Neural cell (in vitro differentiated cells): ENCODE measurements around the gene RBM20. TPM values are rescaled to one million over a fixed set of nuclear protein-coding genes. Genes with fewer than 3 reads are reported as not detected.
"Not testable (repeated sequence)": the region's sequence is repeated elsewhere in the genome, so short reads cannot be mapped to it uniquely, and the experiment has no call there.

Experiments used
- H2AFZ ChIP-seq: fragments of 200-600, 300-800 bp; sonication (generic), shearing (Covaris generic); 2 replicates; pipeline ENCODE4 v1.6.0; 2014; ENCODE audit warnings: low read depth, mild to moderate bottlenecking, antibody characterized with exemption, low read length, moderate library complexity
- H3F3A ChIP-seq: fragments of 200-600 bp; shearing (Covaris generic); 2 replicates; pipeline ENCODE4 v1.6.1; 2016; ENCODE audit warnings: mild to moderate bottlenecking, moderate library complexity, mixed read lengths, antibody characterized with exemption, low read length; ENCODE audit not compliant: insufficient read depth, poor library complexity, severe bottlenecking
- H3K27ac ChIP-seq: fragments of 200-600, 300-800 bp; sonication (generic), shearing (Covaris generic); 2 replicates; pipeline ENCODE4 v1.5.1; 2014; ENCODE audit warnings: mild to moderate bottlenecking, low read length, moderate library complexity
- H3K27me3 ChIP-seq: fragments of 300-800, 200-600 bp; sonication (generic), shearing (Covaris generic); 2 replicates; pipeline ENCODE4 v1.6.0; 2014; ENCODE audit warnings: mild to moderate bottlenecking, low read depth, low read length, moderate library complexity; ENCODE audit not compliant: insufficient read depth
- H3K36me3 ChIP-seq: fragments of 300-800, 200-600 bp; sonication (generic), shearing (Covaris generic); 2 replicates; pipeline ENCODE4 v1.5.1; 2014; ENCODE audit warnings: mild to moderate bottlenecking, antibody characterized with exemption, low read length, moderate library complexity; ENCODE audit not compliant: insufficient read depth
- H3K4me2 ChIP-seq: fragments of 300-800, 200-600 bp; sonication (generic), shearing (Covaris generic); 2 replicates; pipeline ENCODE4 v1.6.0; 2014; ENCODE audit warnings: mild to moderate bottlenecking, low read length
- H3K4me3 ChIP-seq: fragments of 300-800, 200-600 bp; sonication (generic), shearing (Covaris generic); 2 replicates; pipeline ENCODE4 v1.5.1; 2014; ENCODE audit warnings: mild to moderate bottlenecking, low read length, moderate library complexity
- H3K79me2 ChIP-seq: fragments of 200-600 bp; shearing (Covaris generic); replicated peaks from 2 replicates; pipeline ENCODE4 v1.6.0; 2014; ENCODE audit warnings: mild to moderate bottlenecking, low read length, moderate library complexity; ENCODE audit not compliant: insufficient read depth
- H3K9ac ChIP-seq: fragments of 300-800, 200-600 bp; sonication (generic), shearing (Covaris generic); 2 replicates; pipeline ENCODE4 v1.6.1; 2016; ENCODE audit warnings: mild to moderate bottlenecking, low read length, mixed read lengths
- H3K9me2 ChIP-seq: fragments of 200-600 bp; shearing (Covaris generic); 2 replicates; pipeline ENCODE4 v1.6.1; 2016; ENCODE audit warnings: mild to moderate bottlenecking, low read length, mixed read lengths; ENCODE audit not compliant: insufficient read depth
- H3K9me3 ChIP-seq: fragments of 200-600, 300-800 bp; sonication (generic), shearing (Covaris generic); 2 replicates; pipeline ENCODE4 v1.6.1; 2016; ENCODE audit warnings: mild to moderate bottlenecking, mixed run types, low read length, moderate library complexity, mixed read lengths
- H4K20me1 ChIP-seq: fragments of 200-600 bp; shearing (Covaris generic); 2 replicates; pipeline ENCODE4 v1.6.1; 2016; ENCODE audit warnings: mild to moderate bottlenecking, mixed run types; ENCODE audit not compliant: insufficient read depth
- EZH2 ChIP-seq: fragments of 200-600, 300-800 bp; shearing (Covaris generic), sonication (generic); IDR thresholded peaks from 2 replicates; pipeline ENCODE4 v1.6.1; 2014; ENCODE audit warnings: antibody characterized with exemption, low read length, borderline replicate concordance, mild to moderate bottlenecking; ENCODE audit not compliant: insufficient read depth, poor library complexity, severe bottlenecking
- POLR2AphosphoS5 ChIP-seq: IDR thresholded peaks from 2 replicates; pipeline ENCODE4 v1.6.1; 2012
- RAD21 ChIP-seq: fragments of 450-650 bp; conservative IDR thresholded peaks from 2 replicates; pipeline ENCODE4 v1.6.1; 2014; ENCODE audit warnings: antibody characterized with exemption, mild to moderate bottlenecking, moderate library complexity
- SMC3 ChIP-seq: fragments of 450-650 bp; conservative IDR thresholded peaks from 2 replicates; pipeline ENCODE4 v1.6.1; 2014; ENCODE audit warnings: antibody characterized with exemption, mild to moderate bottlenecking, moderate library complexity; ENCODE audit not compliant: poor library complexity
- TAF1 ChIP-seq: IDR thresholded peaks from 2 replicates; pipeline ENCODE4 v1.6.1; 2012; ENCODE audit warnings: low read depth
- polyA plus RNA-seq: library from polyadenylated mRNA; depleted of rRNA; stranded (reverse); fragments of >200 nt; gene quantifications from 2 replicates; pipeline ENCODE4 v1.2.3, GENCODE V29; 2014
- TF ChIP-seq, protein P1 (sequence below): fragments of 450-650 bp; IDR thresholded peaks from 2 replicates; pipeline ENCODE4 v1.5.1; 2014; ENCODE audit warnings: antibody characterized with exemption, mild to moderate bottlenecking, moderate library complexity; ENCODE audit not compliant: poor library complexity, severe bottlenecking
- TF ChIP-seq, protein P2 (sequence below): IDR thresholded peaks from 2 replicates; pipeline ENCODE4 v1.6.1; 2012; ENCODE audit warnings: borderline replicate concordance

Gene RBM20
- polyA plus RNA-seq, 1 donor from 2014 or later: 0.07 TPM

DNA sequence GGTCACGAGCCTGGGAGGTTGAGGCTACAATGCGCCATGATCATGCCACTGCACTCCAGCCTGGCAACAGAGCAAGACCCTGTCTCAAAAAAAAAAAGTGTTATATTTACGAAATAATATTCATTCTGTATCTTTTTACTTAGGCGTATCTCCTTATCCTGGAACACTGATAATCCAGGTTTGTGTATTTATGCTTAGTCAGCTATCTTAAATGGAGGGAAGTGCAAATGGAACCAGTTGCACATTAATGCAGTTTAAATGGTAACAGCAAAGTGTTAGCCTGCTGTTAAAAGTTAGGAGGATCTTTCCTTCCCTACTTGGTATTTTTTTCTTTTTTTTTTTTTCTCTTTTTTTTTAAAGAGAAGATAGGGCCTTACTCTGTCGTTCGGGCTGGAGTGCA is 36.0 kb upstream of the RBM20 start:
- Histone ChIP-seq H3K9me3 (no peaks in the 10 kb centered on the region), H3F3A (no peaks in the 10 kb centered on the region), H3K36me3 (no peaks in the 10 kb centered on the region), H2AFZ (no peak overlapping the region), H3K79me2 (no peaks in the 10 kb centered on the region), H3K27ac (no peak overlapping the region), H3K4me2 (no peak overlapping the region), H3K4me3 (no peak overlapping the region), H3K9ac (no peak overlapping the region), H4K20me1 (no peaks in the 10 kb centered on the region), H3K9me2 (no peaks in the 10 kb centered on the region), H3K27me3 (no peaks in the 10 kb centered on the region)
- TF ChIP-seq RAD21 (no peak), EZH2 (no peak), TAF1 (no peak)

DNA sequence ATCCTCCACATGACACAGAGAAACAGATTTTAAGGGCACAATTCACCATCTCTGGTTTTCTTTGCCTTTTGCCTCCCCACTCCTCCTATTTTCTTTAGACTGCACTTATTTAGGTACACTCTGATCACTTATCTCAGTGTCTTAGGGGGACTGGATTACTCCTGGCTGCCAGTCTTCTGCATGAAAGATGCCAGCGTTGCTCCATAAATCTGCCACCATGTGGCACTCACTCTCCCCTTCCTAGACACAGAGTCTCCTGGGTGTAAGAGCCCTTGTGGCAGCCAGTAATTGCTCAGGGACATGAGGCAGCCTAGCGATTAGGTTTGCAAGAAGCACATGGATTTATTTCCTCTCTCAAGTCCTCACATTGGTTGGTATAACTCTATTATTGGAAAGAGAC is 34.5 kb upstream of the RBM20 start:
- Histone ChIP-seq H3K27me3 (no peaks in the 10 kb centered on the region), H3K9ac (peak overlapping the region; percentile 24)
- TF ChIP-seq, protein P1, sequence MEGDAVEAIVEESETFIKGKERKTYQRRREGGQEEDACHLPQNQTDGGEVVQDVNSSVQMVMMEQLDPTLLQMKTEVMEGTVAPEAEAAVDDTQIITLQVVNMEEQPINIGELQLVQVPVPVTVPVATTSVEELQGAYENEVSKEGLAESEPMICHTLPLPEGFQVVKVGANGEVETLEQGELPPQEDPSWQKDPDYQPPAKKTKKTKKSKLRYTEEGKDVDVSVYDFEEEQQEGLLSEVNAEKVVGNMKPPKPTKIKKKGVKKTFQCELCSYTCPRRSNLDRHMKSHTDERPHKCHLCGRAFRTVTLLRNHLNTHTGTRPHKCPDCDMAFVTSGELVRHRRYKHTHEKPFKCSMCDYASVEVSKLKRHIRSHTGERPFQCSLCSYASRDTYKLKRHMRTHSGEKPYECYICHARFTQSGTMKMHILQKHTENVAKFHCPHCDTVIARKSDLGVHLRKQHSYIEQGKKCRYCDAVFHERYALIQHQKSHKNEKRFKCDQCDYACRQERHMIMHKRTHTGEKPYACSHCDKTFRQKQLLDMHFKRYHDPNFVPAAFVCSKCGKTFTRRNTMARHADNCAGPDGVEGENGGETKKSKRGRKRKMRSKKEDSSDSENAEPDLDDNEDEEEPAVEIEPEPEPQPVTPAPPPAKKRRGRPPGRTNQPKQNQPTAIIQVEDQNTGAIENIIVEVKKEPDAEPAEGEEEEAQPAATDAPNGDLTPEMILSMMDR: no peak

DNA sequence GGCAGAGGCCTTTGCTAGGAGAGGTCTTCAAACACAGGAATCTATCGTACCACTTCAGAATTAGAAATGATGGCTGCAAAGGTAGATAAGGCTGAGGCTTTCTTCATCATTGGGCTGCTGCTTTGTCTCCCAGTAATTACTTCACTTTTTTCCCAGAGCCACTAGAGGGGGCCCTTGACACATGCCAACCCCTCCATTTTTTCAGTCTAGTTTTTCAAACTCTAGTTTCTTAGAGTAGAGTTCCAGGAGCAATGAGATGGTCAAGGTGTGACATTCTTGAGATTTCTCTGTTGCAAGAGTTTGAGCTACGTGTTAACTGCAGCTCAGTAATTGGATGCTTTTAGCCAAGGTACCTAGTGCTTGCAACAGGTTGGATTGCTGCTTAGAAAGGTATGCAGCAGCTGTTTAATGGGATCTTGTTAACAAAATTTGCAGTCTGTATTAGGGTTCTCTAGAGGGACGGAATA is 33.8 kb upstream of the RBM20 start:
- no peak overlapping the region for H3K4me2 ChIP-seq
- no peaks in the 10 kb centered on the region for H3K36me3 ChIP-seq
- H2AFZ ChIP-seq: no peak overlapping the region
- H3K79me2 ChIP-seq: no peaks in the 10 kb centered on the region
- no peaks in the 10 kb centered on the region for H3F3A ChIP-seq
- H3K27me3 ChIP-seq: no peaks in the 10 kb centered on the region
- peak overlapping the region; percentile 26 for H3K27ac ChIP-seq
- peak overlapping the region; percentile 24 for H3K9ac ChIP-seq
- no peaks in the 10 kb centered on the region for H4K20me1 ChIP-seq
- H3K9me2 ChIP-seq: no peaks in the 10 kb centered on the region
- no peak overlapping the region for H3K4me3 ChIP-seq
- TF ChIP-seq EZH2 (no peak), RAD21 (peak; percentile 90), SMC3 (peak; percentile 85), POLR2AphosphoS5 (no peak)
- TF ChIP-seq, protein P2, sequence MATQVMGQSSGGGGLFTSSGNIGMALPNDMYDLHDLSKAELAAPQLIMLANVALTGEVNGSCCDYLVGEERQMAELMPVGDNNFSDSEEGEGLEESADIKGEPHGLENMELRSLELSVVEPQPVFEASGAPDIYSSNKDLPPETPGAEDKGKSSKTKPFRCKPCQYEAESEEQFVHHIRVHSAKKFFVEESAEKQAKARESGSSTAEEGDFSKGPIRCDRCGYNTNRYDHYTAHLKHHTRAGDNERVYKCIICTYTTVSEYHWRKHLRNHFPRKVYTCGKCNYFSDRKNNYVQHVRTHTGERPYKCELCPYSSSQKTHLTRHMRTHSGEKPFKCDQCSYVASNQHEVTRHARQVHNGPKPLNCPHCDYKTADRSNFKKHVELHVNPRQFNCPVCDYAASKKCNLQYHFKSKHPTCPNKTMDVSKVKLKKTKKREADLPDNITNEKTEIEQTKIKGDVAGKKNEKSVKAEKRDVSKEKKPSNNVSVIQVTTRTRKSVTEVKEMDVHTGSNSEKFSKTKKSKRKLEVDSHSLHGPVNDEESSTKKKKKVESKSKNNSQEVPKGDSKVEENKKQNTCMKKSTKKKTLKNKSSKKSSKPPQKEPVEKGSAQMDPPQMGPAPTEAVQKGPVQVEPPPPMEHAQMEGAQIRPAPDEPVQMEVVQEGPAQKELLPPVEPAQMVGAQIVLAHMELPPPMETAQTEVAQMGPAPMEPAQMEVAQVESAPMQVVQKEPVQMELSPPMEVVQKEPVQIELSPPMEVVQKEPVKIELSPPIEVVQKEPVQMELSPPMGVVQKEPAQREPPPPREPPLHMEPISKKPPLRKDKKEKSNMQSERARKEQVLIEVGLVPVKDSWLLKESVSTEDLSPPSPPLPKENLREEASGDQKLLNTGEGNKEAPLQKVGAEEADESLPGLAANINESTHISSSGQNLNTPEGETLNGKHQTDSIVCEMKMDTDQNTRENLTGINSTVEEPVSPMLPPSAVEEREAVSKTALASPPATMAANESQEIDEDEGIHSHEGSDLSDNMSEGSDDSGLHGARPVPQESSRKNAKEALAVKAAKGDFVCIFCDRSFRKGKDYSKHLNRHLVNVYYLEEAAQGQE: no peak
- TF ChIP-seq, protein P1: peak; percentile 92
- H3K9me3 ChIP-seq: no peaks in the 10 kb centered on the region

More for the DNA sequence above, 34.5 kb upstream of the RBM20 start:
- H3K9me3 ChIP-seq: no peaks in the 10 kb centered on the region
- H3K27ac ChIP-seq: peak overlapping the region; percentile 26
- H3K9me2 ChIP-seq: no peaks in the 10 kb centered on the region
- no peak overlapping the region for H2AFZ ChIP-seq
- H3F3A ChIP-seq: no peaks in the 10 kb centered on the region
- no peak overlapping the region for H3K4me2 ChIP-seq
- no peak overlapping the region for H3K4me3 ChIP-seq
- no peaks in the 10 kb centered on the region for H4K20me1 ChIP-seq
- H3K79me2 ChIP-seq: no peaks in the 10 kb centered on the region
- no peaks in the 10 kb centered on the region for H3K36me3 ChIP-seq

DNA sequence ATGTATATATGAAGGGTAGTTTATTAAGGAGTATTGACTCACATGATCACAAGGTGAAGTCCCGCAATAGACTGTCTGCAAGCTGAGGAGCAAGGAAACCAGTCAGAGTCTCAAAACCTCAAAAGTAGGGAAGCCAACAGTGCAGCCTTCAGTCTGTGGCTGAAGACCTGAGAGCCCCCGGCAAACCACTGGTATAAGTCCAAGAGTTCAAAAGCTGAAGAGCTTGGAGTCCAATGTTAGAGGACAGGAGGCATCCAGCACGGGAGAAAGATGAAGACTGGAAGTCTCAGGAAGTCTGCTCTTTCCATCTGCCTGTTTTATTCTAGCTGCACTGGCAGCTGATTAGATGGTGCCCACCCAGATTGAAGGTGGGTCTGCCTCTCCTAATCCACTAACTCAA is 33.4 kb upstream of the RBM20 start:
- H3K9me2 ChIP-seq, H3F3A ChIP-seq, H4K20me1 ChIP-seq, H3K27ac ChIP-seq, H3K9me3 ChIP-seq, H3K36me3 ChIP-seq, H3K4me3 ChIP-seq, H3K4me2 ChIP-seq, H3K79me2 ChIP-seq, H3K9ac ChIP-seq, H3K27me3 ChIP-seq, H2AFZ ChIP-seq: not testable (repeated sequence)
